Measurements from ENCODE around the gene PPP1R9A. TPM values are rescaled to one million over a fixed set of nuclear protein-coding genes. Genes with fewer than 3 reads are reported as not detected.

Gene PPP1R9A
- total RNA-seq (2022) (6.3 and 8.2 TPM in 2 replicates), Bru-seq, nascent RNA (percentile 54 among the genes with signal in this experiment), BruChase-seq, experiment 1, labeled RNA remaining after a 6-hour chase (percentile 50 among the genes with signal in this experiment), BruChase-seq, experiment 2, labeled RNA remaining after a 2-hour chase (percentile 52 among the genes with signal in this experiment)
- long read RNA-seq, partial matches to known transcripts, result 2 of 2 reads
- long read RNA-seq, other reads (novel, unspliced or antisense), result 0 of 2 reads

DNA sequence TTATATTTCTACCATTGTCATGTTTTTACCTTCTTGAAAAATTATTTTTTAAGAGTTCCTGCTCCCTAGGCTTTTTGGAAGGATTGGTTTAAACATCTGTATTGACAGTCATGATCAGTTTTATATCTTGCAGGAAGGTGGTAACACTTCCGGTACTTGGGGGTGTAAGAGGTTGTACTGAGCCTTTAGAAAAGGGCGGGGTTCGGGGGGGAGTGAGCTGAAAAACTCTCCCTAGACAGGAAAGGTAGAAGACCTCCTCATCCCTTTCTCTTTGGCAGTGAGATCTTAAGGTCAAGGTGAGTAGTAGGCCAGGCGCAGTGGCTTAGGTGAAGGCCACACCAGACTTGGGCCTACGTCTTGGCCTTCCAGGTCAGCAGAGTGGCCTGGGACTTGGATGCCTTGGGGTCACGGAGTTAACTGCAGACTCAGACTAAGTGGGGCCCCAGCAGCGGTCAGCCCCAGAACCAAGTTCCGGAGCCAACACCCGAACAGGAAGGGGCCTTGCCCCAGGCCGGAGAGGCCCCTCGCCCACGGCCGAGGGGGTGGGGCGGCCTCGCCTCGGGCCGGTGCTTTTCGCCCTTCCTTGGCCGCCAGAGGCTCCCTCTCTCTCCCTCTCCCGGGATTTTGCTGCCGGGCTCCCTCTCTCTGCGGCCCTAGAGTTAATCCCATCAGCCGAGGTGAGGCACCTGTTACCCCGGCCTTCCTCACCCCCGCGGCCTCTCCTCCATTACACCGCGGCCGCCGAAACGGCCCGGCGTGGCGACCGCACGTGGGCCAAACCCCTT lies at the start of gene PPP1R9A:
Gene PPP1R9A (plus strand): TSS at position 569 of the 785 bp plus-strand sequence. CDS start 2,520 bp downstream, outside the sequence.
- Mint-ChIP-seq H3K4me3 (ENCODE audit: unreplicated experiment) (peak within 1 kb of the TSS; percentile 69), H3K27me3 (ENCODE audit: insufficient read depth, unreplicated experiment) (peaks cover 31% of the 10 kb centered on the region), H3K9me3 (ENCODE audit: unreplicated experiment) (no peaks in the 10 kb centered on the region), H3K4me1 (ENCODE audit: insufficient read depth, unreplicated experiment) (no peaks in the 10 kb centered on the region), H3K27ac (ENCODE audit: low read depth, unreplicated experiment) (no peak within 1 kb of the TSS), H3K36me3 (ENCODE audit: insufficient read depth, unreplicated experiment) (no peaks in the 10 kb centered on the region)
- ChIA-PET CTCF (interaction anchor here (0.6 kb wide), 1 partner anchor 324 kb away, joined by 3 read pairs; no protein-coding TSS in a partner anchor), POLR2A (no interaction called here)
- BruUV-seq (replicated peaks), result no TSS peak
- intact Hi-C loops (cut with micrococcal nuclease), result loop anchor here (2.0 kb wide), 1 partner anchor 250 kb away; the partner anchor contains the start of gene SGCE
- TF ChIP-seq CTCF (IDR thresholded peaks at IDR 0.05; ENCODE audit: unreplicated experiment), result peak; percentile 9
- DNase-seq (ENCODE audit: unreplicated experiment), result peak; percentile 39

DNA sequence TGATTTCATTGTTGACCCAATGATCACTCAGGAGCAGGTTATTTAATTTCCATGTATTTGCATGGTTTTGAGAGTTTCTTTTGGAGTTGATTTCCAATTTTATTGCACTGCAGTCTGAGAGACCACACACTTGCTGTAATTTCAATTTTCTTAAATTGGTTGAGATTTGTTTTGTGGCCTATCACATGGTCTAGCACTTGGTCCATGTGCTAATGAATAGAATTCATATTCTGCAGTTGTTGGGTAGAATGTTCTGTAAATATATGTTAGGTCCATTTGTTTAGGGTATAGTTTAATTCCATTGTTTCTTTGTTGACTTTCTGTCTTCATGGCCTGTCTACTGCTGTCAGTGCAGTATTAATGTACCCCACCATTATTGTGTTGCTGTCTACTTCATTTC lies 36.3 kb upstream of the PPP1R9A start:
- intact Hi-C loops (cut with micrococcal nuclease), result no loop called here
- Mint-ChIP-seq H3K27me3 (ENCODE audit: insufficient read depth, unreplicated experiment) (no peaks in the 10 kb centered on the region), H3K27ac (ENCODE audit: low read depth, unreplicated experiment) (peak overlapping the region; percentile 3), H3K9me3 (ENCODE audit: unreplicated experiment) (no peaks in the 10 kb centered on the region), H3K36me3 (ENCODE audit: insufficient read depth, unreplicated experiment) (no peaks in the 10 kb centered on the region), H3K4me3 (ENCODE audit: unreplicated experiment) (no peak overlapping the region), H3K4me1 (ENCODE audit: insufficient read depth, unreplicated experiment) (no peaks in the 10 kb centered on the region)
- ChIA-PET CTCF (interaction anchor here (0.6 to 1.8 kb wide), 2 partner anchors 17 to 346 kb away, joined by 3 to 7 read pairs; no protein-coding TSS in a partner anchor), POLR2A (interaction anchor here (0.6 kb wide), 1 partner anchor 297 kb away, joined by 3 read pairs; no protein-coding TSS in a partner anchor)
- no peak for DNase-seq (ENCODE audit: unreplicated experiment)
- no TSS peak for BruUV-seq (replicated peaks)
- TF ChIP-seq CTCF (IDR thresholded peaks at IDR 0.05; ENCODE audit: unreplicated experiment), result no peak

- no peak for DNase-seq (ENCODE audit: unreplicated experiment)
- intact Hi-C loops (cut with micrococcal nuclease), result no loop called here
- Mint-ChIP-seq H3K4me1 (ENCODE audit: insufficient read depth, unreplicated experiment) (peaks cover 6% of the 10 kb centered on the region), H3K27ac (ENCODE audit: low read depth, unreplicated experiment) (no peak overlapping the region), H3K36me3 (ENCODE audit: insufficient read depth, unreplicated experiment) (no peaks in the 10 kb centered on the region), H3K9me3 (ENCODE audit: unreplicated experiment) (peaks cover 9% of the 10 kb centered on the region), H3K4me3 (ENCODE audit: unreplicated experiment) (no peak overlapping the region), H3K27me3 (ENCODE audit: insufficient read depth, unreplicated experiment) (no peaks in the 10 kb centered on the region)
- CTCF ChIA-PET, result interaction anchor here (0.6 kb wide), 2 partner anchors 20 to 65 kb away, joined by 3 read pairs; no protein-coding TSS in a partner anchor
- POLR2A ChIA-PET, result no interaction called here
- no TSS peak for BruUV-seq (replicated peaks)
- TF ChIP-seq CTCF (IDR thresholded peaks at IDR 0.05; ENCODE audit: unreplicated experiment), result no peak
These were observed 34.2 kb upstream of the PPP1R9A start for GRCh38 chr7:94873239-94873638.
